C4-2B (cell line): ENCODE measurements around the gene LARGE1.

Experiments
- CTCF ChIP-seq: fragments of 450-650 bp; conservative IDR thresholded peaks from 2 replicates; pipeline ENCODE4 v1.5.1; 2017; ENCODE audit warnings: mild to moderate bottlenecking
- ZFX ChIP-seq: fragments of 450-650 bp; IDR thresholded peaks from 2 replicates; pipeline ENCODE4 v1.6.1; 2017

DNA sequence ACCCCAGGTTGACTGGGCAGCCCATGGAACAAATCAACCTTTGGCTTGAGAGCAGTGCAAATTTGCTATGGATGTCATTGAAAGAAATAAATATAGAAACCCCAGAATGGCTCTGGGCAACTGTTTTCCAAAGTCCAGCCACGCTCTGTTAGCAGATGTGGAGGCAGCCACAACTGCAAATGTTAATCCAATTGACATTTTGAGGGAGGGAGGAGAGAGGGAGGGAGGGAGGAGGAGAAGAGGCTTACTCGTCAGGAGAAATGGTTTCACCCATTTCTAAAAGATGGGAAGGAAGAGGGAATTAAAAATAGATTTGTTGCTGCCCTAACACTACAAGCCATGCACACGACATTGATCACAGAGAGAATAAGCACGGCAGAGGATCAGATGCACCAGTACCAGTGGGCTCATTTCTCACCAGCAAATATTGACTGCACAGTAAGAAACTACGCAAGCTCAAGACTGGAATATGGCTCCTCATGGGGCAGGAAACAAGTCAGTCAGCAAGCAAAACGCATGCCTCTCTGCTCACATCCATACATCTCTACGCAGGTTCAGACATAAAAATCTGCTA, 229.1 kb downstream of the LARGE1 start:
- TF ChIP-seq CTCF: no peak
- TF ChIP-seq ZFX: no peak
